H1 (cell line): ENCODE results near the gene ANKS1A. TPM values are rescaled to one million over a fixed set of nuclear protein-coding genes. Genes with fewer than 3 reads are reported as not detected.
A peak's percentile ranks its signal among the peaks of the same experiment; 100 is the strongest.

Experiments used
- CTCF ChIA-PET: fragments of 300-600 bp; sonication (Branson Sonifier 250); formaldehyde crosslinking; loops from one replicate; lab custom pipeline; 2021; ENCODE audit not compliant: partially characterized antibody; lab: Charles Lee
- POLR2A ChIA-PET: fragments of 300-600 bp; sonication (Branson Sonifier 250); formaldehyde crosslinking; loops from one replicate; lab custom pipeline; 2021; ENCODE audit warnings: inconsistent platforms; ENCODE audit not compliant: partially characterized antibody; lab: Charles Lee
- DNase-seq, 2 experiments: peaks; one replicate each; pipeline versions ENCODE4 v3.0.0 to v3.0.0-alpha.2; 2010 to 2022; ENCODE audit warnings: low spot score in 2 of 2, low read depth in 1 of 2, mixed read lengths in 1 of 2
- FAIRE-seq: peaks from 2 replicates; lab custom pipeline; 2011; peaks lifted over from hg19 to GRCh38; lab: Jason Lieb, UNC
- H2AFZ ChIP-seq: 2 replicates; pipeline ENCODE4 v1.8.1; 2012; ENCODE audit warnings: low read length, inconsistent platforms
- H2AK5ac ChIP-seq: 2 replicates; pipeline ENCODE4 v1.6.1; 2013; ENCODE audit warnings: low read depth, low read length
- H2BK120ac ChIP-seq: replicated peaks from 2 replicates; pipeline ENCODE3; 2013; ENCODE audit warnings: low read depth, low read length, inconsistent platforms
- H2BK12ac ChIP-seq: 2 replicates; pipeline ENCODE4 v1.6.1; 2013; ENCODE audit warnings: low read depth, low read length
- H2BK15ac ChIP-seq: 2 replicates; pipeline ENCODE4 v1.6.1; 2013; ENCODE audit warnings: low read length
- H2BK20ac ChIP-seq: 2 replicates; pipeline ENCODE4 v1.6.1; 2013; ENCODE audit warnings: low read length
- H2BK5ac ChIP-seq: 2 replicates; pipeline ENCODE4 v1.6.1; 2013; ENCODE audit warnings: low read depth, low read length
- H3K14ac ChIP-seq: 2 replicates; pipeline ENCODE4 v1.6.1; 2013; ENCODE audit warnings: inconsistent platforms; ENCODE audit not compliant: insufficient read length
- H3K18ac ChIP-seq: 2 replicates; pipeline ENCODE4 v1.6.1; 2013; ENCODE audit warnings: low read length; ENCODE audit errors: extremely low read depth
- H3K23ac ChIP-seq: 2 replicates; pipeline ENCODE4 v1.6.1; 2013; ENCODE audit warnings: inconsistent platforms; ENCODE audit not compliant: insufficient read length
- H3K23me2 ChIP-seq: 2 replicates; pipeline ENCODE4 v1.6.1; 2013; ENCODE audit warnings: low read depth, low read length
- H3K27ac ChIP-seq: 2 replicates; pipeline ENCODE4 v1.6.1; 2011; ENCODE audit warnings: low read depth, low read length, inconsistent platforms
- H3K27me3 ChIP-seq, 4 experiments: replicated peaks in 1 of 4; 1 replicate in 1 of 4; 2 replicates in 3 of 4; pipeline versions ENCODE4 v1.6.1 to v1.8.1; 2011 to 2013; ENCODE audit warnings: low read length in 3 of 4, mild to moderate bottlenecking in 3 of 4, inconsistent platforms in 2 of 4, mixed read lengths in 2 of 4, moderate library complexity in 1 of 4; ENCODE audit not compliant: control insufficient read depth in 3 of 4, insufficient read depth in 3 of 4; ENCODE audit errors: extremely low read depth in 1 of 4
- H3K36me3 ChIP-seq, 4 experiments: 2 replicates each; pipeline versions ENCODE4 v1.6.1 to v1.8.1; 2011 to 2013; ENCODE audit warnings: mild to moderate bottlenecking in 4 of 4, low read length in 3 of 4, moderate library complexity in 2 of 4, control low read depth in 1 of 4, inconsistent platforms in 1 of 4; ENCODE audit not compliant: insufficient read depth in 4 of 4, control insufficient read depth in 2 of 4
- H3K4ac ChIP-seq: replicated peaks from 2 replicates; pipeline ENCODE3; 2013; ENCODE audit warnings: low read length, low read depth, mixed read lengths, inconsistent platforms; ENCODE audit not compliant: insufficient read length
- H3K4me1 ChIP-seq, 4 experiments: replicated peaks in 1 of 4; 1 replicate in 1 of 4; 2 replicates in 3 of 4; pipeline versions ENCODE4 v1.6.1 to v1.8.1; 2011 to 2013; ENCODE audit warnings: low read length in 3 of 4, inconsistent platforms in 2 of 4, mixed read lengths in 1 of 4; ENCODE audit not compliant: insufficient read depth in 4 of 4, control insufficient read depth in 3 of 4
- H3K4me2 ChIP-seq, 2 experiments: 2 replicates each; pipeline versions ENCODE4 v1.6.1 to v1.8.1; 2011 to 2013; ENCODE audit warnings: low read depth in 2 of 2, low read length in 2 of 2, control low read depth in 1 of 2, inconsistent platforms in 1 of 2, mild to moderate bottlenecking in 1 of 2; ENCODE audit not compliant: insufficient read depth in 1 of 2
- H3K4me3 ChIP-seq, 4 experiments: fragments of 200-600, 300-600 bp in 1 of 4; sonication (generic), shearing (Covaris generic), sonication (Bioruptor Twin) in 1 of 4; 2 replicates each; pipeline versions ENCODE4 v1.5.1 to v1.8.1; 2011 to 2016; ENCODE audit warnings: low read length in 4 of 4, low read depth in 3 of 4, control low read depth in 2 of 4, inconsistent platforms in 2 of 4, mild to moderate bottlenecking in 2 of 4, mixed read lengths in 1 of 4, moderate library complexity in 1 of 4; ENCODE audit not compliant: insufficient read depth in 2 of 4; ENCODE audit errors: extremely low read depth in 1 of 4
- H3K56ac ChIP-seq: replicated peaks from 2 replicates; pipeline ENCODE3; 2013; ENCODE audit warnings: low read depth, mild to moderate bottlenecking, mixed read lengths, low read length, inconsistent platforms; ENCODE audit not compliant: insufficient read length
- H3K79me1 ChIP-seq: 2 replicates; pipeline ENCODE4 v1.6.1; 2013; ENCODE audit warnings: low read depth, low read length, control low read depth
- H3K79me2 ChIP-seq, 2 experiments: 2 replicates each; pipeline versions ENCODE4 v1.6.1 to v1.8.1; 2012 to 2013; ENCODE audit warnings: low read length in 2 of 2, mild to moderate bottlenecking in 2 of 2, inconsistent platforms in 1 of 2; ENCODE audit not compliant: insufficient read depth in 2 of 2, control insufficient read depth in 1 of 2
- H3K9ac ChIP-seq, 4 experiments: replicated peaks in 1 of 4; 1 replicate in 1 of 4; 2 replicates in 3 of 4; pipeline versions ENCODE4 v1.6.1 to v1.8.1; 2011 to 2013; ENCODE audit warnings: low read depth in 3 of 4, low read length in 3 of 4, control low read depth in 2 of 4, mild to moderate bottlenecking in 2 of 4, moderate library complexity in 2 of 4, inconsistent platforms in 1 of 4; ENCODE audit errors: extremely low read depth in 1 of 4
- H3K9me3 ChIP-seq, 2 experiments: 2 replicates each; pipeline versions ENCODE4 v1.6.1 to v1.8.1; 2012 to 2013; ENCODE audit warnings: mild to moderate bottlenecking in 2 of 2, moderate library complexity in 2 of 2, control low read depth in 1 of 2, inconsistent platforms in 1 of 2, low read depth in 1 of 2, low read length in 1 of 2, mixed read lengths in 1 of 2; ENCODE audit not compliant: insufficient read depth in 2 of 2
- H4K20me1 ChIP-seq, 2 experiments: replicated peaks in 1 of 2; 2 replicates each; pipeline versions ENCODE3 to v1.8.1; 2011 to 2013; ENCODE audit warnings: inconsistent platforms in 2 of 2, low read length in 2 of 2, mild to moderate bottlenecking in 1 of 2; ENCODE audit not compliant: insufficient read depth in 2 of 2, control insufficient read depth in 1 of 2
- H4K5ac ChIP-seq: 2 replicates; pipeline ENCODE4 v1.6.1; 2013; ENCODE audit warnings: low read length, low read depth, mixed read lengths, inconsistent platforms; ENCODE audit not compliant: insufficient read length
- H4K8ac ChIP-seq: 2 replicates; pipeline ENCODE4 v1.8.0; 2013; ENCODE audit warnings: mild to moderate bottlenecking, moderate library complexity, low read length, inconsistent platforms; ENCODE audit not compliant: insufficient read depth; ENCODE audit errors: extremely low read depth
- H4K91ac ChIP-seq: replicated peaks from 2 replicates; pipeline ENCODE3; 2013; ENCODE audit warnings: low read length, mixed read lengths, inconsistent platforms; ENCODE audit not compliant: insufficient read length
- ASH2L ChIP-seq: fragments of 200-600, 300-600 bp; sonication (generic); IDR thresholded peaks from one replicate; pipeline ENCODE4 v1.7.1; 2017; ENCODE audit warnings: low read length
- CEBPB ChIP-seq: IDR thresholded peaks from 2 replicates; pipeline ENCODE4 v1.6.1; 2012; ENCODE audit warnings: low read depth, low read length
- CHD1 ChIP-seq: IDR thresholded peaks from 2 replicates; pipeline ENCODE4 v1.6.1; 2012; ENCODE audit warnings: low read depth, low read length, improper control_type of control experiment
- FOSL1 ChIP-seq: IDR thresholded peaks from 2 replicates; pipeline ENCODE4 v1.6.1; 2011; ENCODE audit warnings: mild to moderate bottlenecking, low read depth, low read length, moderate library complexity; ENCODE audit not compliant: insufficient read depth
- GABPA ChIP-seq: IDR thresholded peaks from 2 replicates; pipeline ENCODE4 v1.6.1; 2011; ENCODE audit warnings: mild to moderate bottlenecking, low read length, moderate library complexity, borderline replicate concordance; ENCODE audit not compliant: insufficient read depth
- RAD21 ChIP-seq, 2 experiments: IDR thresholded peaks in 1 of 2; conservative IDR thresholded peaks in 1 of 2; 2 replicates each; pipeline ENCODE4 v1.6.1; 2011; ENCODE audit warnings: low read depth in 2 of 2, low read length in 2 of 2, improper control_type of control experiment in 1 of 2, inconsistent platforms in 1 of 2, mild to moderate bottlenecking in 1 of 2, moderate library complexity in 1 of 2
- SP1 ChIP-seq: IDR thresholded peaks from 2 replicates; pipeline ENCODE4 v1.6.1; 2011; ENCODE audit warnings: low read depth, low read length
- SP2 ChIP-seq: IDR thresholded peaks from 2 replicates; pipeline ENCODE4 v1.6.1; 2012; ENCODE audit warnings: mild to moderate bottlenecking, low read length, inconsistent platforms
- WGBS, 2 experiments: shearing (Covaris generic) in 1 of 2; methylation state at CpG; one replicate each; pipeline versions ENCODE4 v1.1.6 to v1.1.7; 2013 to 2015; ENCODE audit warnings: low lambda C conversion rate in 2 of 2, mixed read lengths in 2 of 2, inconsistent platforms in 1 of 2, low coverage in 1 of 2, missing lambda C conversion rate in 1 of 2; ENCODE audit not compliant: insufficient replicate concordance in 2 of 2, insufficient coverage in 1 of 2, insufficient read length in 1 of 2; ENCODE audit errors: extremely low coverage in 1 of 2, missing lambda C conversion rate in 1 of 2; 5-methylcytosine and 5-hydroxymethylcytosine counted together
- polyA plus RNA-seq, 7 experiments: library from polyadenylated mRNA; depleted of rRNA in 3 of 7; stranded (reverse) in 5 of 7; unstranded in 2 of 7; fragments of >200 nt in 5 of 7; fragments of 200-250 nt in 2 of 7; gene quantifications; 1 replicate in 5 of 7; 2 replicates in 1 of 7; 4 replicates in 1 of 7; pipeline versions ENCODE4 v1.2.1 to v1.2.3, GENCODE V29; 2011 to 2013; ENCODE audit warnings: missing spikeins in 2 of 7, mixed read lengths in 2 of 7
- total RNA-seq: library from RNA; stranded (reverse); fragmentation: NEBNext Ultra II Directional; extraction: Animal tissue kit (Norgen Biotek cat#: 25700); gene quantifications from 2 replicates; pipeline ENCODE4 v1.2.1, GENCODE V29; 2021
- TF ChIP-seq, protein P1 (sequence below), 3 experiments: IDR thresholded peaks; 1 replicate in 2 of 3; 2 replicates in 1 of 3; pipeline versions ENCODE4 v1.5.1 to v1.6.1; 2011; ENCODE audit warnings: low read length in 3 of 3, mild to moderate bottlenecking in 3 of 3, inconsistent platforms in 2 of 3, low read depth in 1 of 3, moderate library complexity in 1 of 3; ENCODE audit not compliant: insufficient read depth in 1 of 3; ENCODE audit errors: control extremely low read depth in 1 of 3

The ANKS1A gene
- total and polyA plus RNA-seq, 2 of the 8 experiments (the other 6 are each of a cell fraction or from before 2014, with no cell fraction given), result 9.8 to 30.9 TPM

GRCh38 chr6:35139924-35140638 is 251.0 kb downstream of the ANKS1A start:
- Histone ChIP-seq H3K18ac (no peak overlapping the region), H4K20me1 (no peaks in the 10 kb centered on the region), H2BK20ac (no peak overlapping the region), H2AK5ac (no peak overlapping the region), H3K23ac (no peak overlapping the region), H4K8ac (no peak overlapping the region), H3K4me1 (peaks cover 0 to 3% (median under 1%) of the 10 kb centered on the region in 4 experiments; a peak in 1 of 7 replicates), H3K9ac (no peak overlapping the region), H2BK15ac (no peak overlapping the region), H3K56ac (no peak overlapping the region), H3K14ac (no peak overlapping the region), H3K27ac (no peak overlapping the region), H2BK120ac (no peak overlapping the region), H3K4me2 (no peak overlapping the region), H3K4ac (no peak overlapping the region), H3K79me2 (no peaks in the 10 kb centered on the region), H4K91ac (no peak overlapping the region), H3K4me3 (no peak overlapping the region), H2BK12ac (no peak overlapping the region), H3K36me3 (no peaks in the 10 kb centered on the region), H3K9me3 (no peaks in the 10 kb centered on the region; a peak in 1 of 4 replicates), H3K23me2 (no peaks in the 10 kb centered on the region), H3K79me1 (no peaks in the 10 kb centered on the region), H3K27me3 (peaks cover 0 to 12% (median 12%) of the 10 kb centered on the region in 4 experiments; a peak in 5 of 7 replicates), H4K5ac (no peak overlapping the region), H2BK5ac (no peak overlapping the region), H2AFZ (no peak overlapping the region)
- WGBS, 2 experiments, result 38% methylated on average over 17 of the region's 17 CpGs; no CpG with 5 or more reads in 1 of the 2 experiments
- peak; percentile 95 for FAIRE-seq
- ChIA-PET POLR2A (interaction anchor here (1.0 to 1.2 kb wide), 2 partner anchors 68 to 153 kb away, joined by 3 read pairs; no protein-coding TSS in a partner anchor), CTCF (interaction anchor here (0.6 to 4.8 kb wide), 73 partner anchors 10 to 652 kb away, joined by 3 to 89 read pairs (median 5); partner anchors contain the start of gene SCUBE3)
- DNase-seq, result peak in 1 of 2 experiments; percentile 54
- peak; percentile 97 to 98 for TF ChIP-seq RAD21 (IDR thresholded peaks at IDR 0.05 in 1 of 2, conservative IDR thresholded peaks at IDR 0.05 in 1 of 2; ENCODE audit: low read depth in 2 of 2, low read length in 2 of 2)
- TF ChIP-seq ASH2L, result no peak
- TF ChIP-seq SP1, result no peak
- no peak for TF ChIP-seq FOSL1
- no peak for TF ChIP-seq GABPA
- TF ChIP-seq SP2, result no peak
- TF ChIP-seq CHD1, result no peak
- no peak for TF ChIP-seq CEBPB
- TF ChIP-seq, protein P1, sequence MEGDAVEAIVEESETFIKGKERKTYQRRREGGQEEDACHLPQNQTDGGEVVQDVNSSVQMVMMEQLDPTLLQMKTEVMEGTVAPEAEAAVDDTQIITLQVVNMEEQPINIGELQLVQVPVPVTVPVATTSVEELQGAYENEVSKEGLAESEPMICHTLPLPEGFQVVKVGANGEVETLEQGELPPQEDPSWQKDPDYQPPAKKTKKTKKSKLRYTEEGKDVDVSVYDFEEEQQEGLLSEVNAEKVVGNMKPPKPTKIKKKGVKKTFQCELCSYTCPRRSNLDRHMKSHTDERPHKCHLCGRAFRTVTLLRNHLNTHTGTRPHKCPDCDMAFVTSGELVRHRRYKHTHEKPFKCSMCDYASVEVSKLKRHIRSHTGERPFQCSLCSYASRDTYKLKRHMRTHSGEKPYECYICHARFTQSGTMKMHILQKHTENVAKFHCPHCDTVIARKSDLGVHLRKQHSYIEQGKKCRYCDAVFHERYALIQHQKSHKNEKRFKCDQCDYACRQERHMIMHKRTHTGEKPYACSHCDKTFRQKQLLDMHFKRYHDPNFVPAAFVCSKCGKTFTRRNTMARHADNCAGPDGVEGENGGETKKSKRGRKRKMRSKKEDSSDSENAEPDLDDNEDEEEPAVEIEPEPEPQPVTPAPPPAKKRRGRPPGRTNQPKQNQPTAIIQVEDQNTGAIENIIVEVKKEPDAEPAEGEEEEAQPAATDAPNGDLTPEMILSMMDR (IDR thresholded peaks at IDR 0.05; ENCODE audit: control extremely low read depth in 1 of 3, insufficient read depth in 1 of 3, low read depth in 1 of 3, low read length in 3 of 3), result peak in 2 of 3 experiments; percentile 81 to 82; a peak in 3 of 4 replicates
